M059J (cell line): ENCODE results near the gene PLCB1. TPM values are rescaled to one million over a fixed set of nuclear protein-coding genes. Genes with fewer than 3 reads are reported as not detected.

Experiments
- DNase-seq: peaks from one replicate; pipeline ENCODE4 v3.0.0-alpha.2; 2012; ENCODE audit warnings: low read depth
- total RNA-seq: library from RNA; depleted of rRNA; stranded (reverse); fragments of >200 nt; shearing (Covaris generic); gene quantifications from 2 replicates; pipeline ENCODE4 v1.2.3, GENCODE V29; 2014

PLCB1 gene
- total RNA-seq, 1 experiment from 2014 or later: 0.94 TPM

DNA sequence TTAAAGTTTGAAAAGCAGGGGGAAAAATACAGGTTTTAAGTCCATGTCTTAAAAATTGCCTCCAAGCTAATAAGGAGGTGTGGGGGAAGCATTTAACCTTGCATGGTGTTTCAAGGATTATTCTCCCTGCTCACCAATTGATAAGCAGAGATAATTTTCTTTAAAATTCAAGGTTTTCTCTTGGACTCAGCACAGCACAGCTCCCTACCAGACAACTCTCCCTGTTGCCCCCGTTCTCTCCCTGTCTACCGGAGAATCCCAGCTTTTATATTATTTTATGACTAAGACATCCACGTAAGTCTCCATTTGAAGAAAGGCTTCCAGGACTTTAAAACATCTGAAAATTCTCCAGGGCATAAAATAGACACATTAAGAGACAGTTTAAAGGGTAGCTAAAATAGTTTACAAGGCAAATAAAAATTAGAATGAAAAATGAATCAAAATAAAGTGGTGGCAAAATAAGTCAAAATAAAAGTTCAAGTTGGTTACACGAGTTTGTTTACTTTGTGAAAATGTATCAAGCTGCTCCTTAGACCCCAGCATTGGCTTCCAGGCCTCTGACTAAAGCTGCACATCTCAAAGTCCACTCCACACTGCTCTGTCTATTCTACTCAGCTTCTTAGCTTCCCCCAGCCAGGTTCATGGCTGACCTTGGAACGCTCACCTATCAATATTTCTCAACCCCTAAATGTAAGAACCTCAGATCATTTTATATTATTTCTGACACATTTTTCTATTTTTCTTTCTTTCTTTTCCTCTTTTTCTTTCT, 748.2 kb downstream of the PLCB1 start:
- no peak for DNase-seq

DNA sequence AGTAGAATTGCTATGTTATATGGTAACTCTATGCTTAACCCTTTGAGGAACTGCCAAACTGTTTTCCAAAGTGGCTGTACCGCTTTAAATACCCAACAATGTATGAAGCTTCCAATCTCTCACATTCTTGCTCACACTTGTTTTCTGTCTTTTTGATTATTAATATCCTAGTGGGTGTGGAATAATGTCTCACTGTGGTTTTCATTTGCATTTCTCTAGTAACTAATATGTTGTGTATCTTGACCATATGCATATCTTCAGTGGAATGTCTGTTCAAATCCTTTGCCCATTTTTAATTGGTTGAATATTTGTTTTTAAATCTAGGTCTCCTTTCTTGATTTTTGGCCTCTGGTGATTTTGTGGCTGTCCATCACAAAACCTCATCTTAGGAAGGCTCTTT, 759.0 kb downstream of the PLCB1 start:
- no peak for DNase-seq

GRCh38 chr20:8895472-8895871, 763.4 kb downstream of the PLCB1 start:
- no peak for DNase-seq

DNA sequence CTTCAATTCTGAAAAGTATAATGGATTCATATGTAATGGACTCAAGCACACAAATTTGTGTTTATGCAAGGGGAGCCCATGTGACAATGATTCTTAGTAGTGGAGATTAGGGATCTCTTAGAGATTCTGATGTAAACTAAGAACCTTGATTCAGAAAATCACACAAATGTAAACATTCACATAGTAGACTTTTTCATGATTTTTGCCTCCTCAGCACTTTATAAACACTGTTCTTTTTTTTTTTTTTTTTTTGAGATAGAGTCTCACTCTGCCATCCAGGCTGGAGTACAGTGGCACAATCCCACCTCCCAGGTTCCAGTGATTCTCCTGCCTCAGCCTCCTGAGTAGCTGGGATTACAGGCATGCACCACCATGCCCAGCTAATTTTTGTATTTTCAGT, 766.8 kb downstream of the PLCB1 start:
- DNase-seq: no peak

DNA sequence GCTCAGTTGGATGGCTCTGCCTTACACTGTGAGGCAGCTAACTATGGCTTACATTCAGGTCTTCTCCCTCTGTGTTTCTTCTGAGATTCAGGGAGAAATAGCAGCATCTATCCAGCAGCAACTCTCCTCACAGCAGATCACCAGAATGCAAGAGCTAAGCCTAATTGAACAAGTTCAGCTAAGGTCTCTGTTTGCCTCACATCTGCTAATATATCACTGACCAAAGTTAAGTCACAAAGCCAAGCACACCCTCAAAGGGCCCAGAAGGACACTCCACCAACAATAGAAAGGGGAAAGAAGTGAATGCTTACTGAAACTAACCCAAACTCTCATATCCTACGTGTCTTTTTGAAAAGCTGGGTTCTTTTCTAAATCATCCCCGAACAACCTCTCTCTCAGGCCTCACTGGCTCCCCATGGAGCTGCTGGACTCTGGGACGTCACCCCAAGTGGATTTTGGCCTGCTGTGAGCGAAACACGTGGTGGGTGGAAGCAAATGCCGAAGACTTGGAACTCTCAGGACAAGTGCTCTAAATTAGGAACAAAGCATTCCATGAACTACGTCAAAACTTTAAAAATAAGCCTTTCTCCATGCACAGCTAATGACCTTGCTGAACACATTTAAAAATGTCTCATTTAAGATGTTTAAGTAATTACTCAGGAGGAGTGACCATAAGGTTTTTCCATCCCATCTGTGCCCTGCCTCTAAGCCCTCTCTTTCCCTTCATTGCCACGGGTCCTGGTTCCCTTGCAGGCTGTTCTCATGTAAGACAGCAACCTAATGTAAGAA, 769.4 kb downstream of the PLCB1 start:
- DNase-seq: no peak

- DNase-seq: peak; percentile 51
Measured at GRCh38 chr20:8903655-8904605, 771.9 kb downstream of the PLCB1 start.

- no peak for DNase-seq
Measured at GRCh38 chr20:8909596-8909995, 777.5 kb downstream of the PLCB1 start.

DNA sequence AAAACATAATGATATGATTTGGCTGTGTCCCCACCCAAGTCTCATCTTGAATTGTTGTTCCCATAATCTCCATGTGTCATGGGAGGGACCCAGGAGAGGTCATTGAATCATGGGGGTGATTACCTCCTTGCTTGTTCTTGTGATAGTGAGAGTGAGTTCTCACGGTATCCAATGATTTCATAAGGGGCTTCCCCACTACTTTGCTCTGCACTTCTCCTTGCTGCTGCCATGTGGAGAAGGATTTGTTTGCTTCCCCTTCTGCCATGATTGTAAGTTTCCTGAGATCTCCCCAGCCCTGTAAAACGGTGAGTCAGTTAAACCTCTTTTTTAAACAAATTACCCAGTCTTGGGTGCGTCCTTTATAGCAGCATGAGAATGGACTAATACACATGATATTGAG, 780.0 kb downstream of the PLCB1 start:
- DNase-seq: peak; percentile 30

DNA sequence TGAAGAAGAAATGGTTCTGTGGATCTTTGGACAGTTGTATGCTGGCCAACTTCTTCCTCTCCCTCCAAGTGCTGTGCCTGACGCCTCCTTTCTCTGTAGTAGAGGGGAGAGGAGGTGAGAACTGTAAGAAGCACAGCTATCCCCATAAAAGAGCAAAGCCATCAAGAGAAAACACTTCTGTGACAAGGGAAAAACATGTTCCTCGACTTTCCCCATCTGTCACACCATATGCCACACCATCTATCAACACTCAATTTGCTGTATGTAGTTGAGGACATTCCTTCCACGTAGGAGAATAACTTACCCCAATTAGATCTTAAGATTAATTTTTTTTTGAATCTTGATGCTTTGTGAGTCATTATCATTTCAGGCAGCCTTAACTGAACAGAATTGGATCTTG, 780.7 kb downstream of the PLCB1 start:
- DNase-seq: no peak

- no peak for DNase-seq
Measured at GRCh38 chr20:8913456-8913855, 781.4 kb downstream of the PLCB1 start.

DNA sequence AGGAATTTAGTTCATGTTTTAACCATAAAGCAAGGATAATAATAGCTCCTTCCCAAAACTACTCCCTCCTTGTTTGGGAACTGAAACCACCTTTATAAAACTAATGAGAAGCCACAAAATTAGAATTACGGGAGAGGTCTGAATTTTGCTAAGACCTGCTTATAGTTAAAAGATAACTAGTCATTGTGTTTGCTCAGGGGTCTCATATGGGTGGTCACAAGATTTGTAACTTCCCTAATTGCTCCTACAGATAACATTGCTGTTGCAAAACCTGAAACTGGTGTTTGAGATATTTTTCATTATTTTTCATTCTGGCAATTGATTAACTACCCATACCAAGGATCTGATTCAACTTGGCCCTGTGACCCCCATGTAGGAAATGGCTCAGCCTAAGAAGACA, 782.4 kb downstream of the PLCB1 start:
- DNase-seq: no peak

GRCh38 chr20:8917084-8917483, 785.0 kb downstream of the PLCB1 start:
- DNase-seq: no peak

DNA sequence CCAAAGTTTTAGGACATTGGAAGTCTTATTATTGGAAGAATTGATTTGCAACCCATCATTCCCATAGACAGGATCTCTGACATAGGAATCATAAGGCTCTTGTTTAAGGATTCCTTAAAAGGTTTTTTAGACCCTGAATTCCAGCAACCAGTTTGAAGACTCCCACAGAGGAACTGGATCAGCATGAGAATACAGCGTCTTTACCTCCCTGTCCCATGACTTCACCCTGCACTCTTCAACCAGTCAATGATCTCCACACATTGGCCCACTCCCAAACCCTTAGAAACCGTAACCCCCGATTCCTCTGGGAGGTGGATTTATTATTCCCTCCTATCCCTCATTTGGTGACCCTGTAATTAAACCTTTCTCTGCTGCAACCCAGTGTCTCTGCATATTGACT, 786.1 kb downstream of the PLCB1 start:
- DNase-seq: no peak

DNA sequence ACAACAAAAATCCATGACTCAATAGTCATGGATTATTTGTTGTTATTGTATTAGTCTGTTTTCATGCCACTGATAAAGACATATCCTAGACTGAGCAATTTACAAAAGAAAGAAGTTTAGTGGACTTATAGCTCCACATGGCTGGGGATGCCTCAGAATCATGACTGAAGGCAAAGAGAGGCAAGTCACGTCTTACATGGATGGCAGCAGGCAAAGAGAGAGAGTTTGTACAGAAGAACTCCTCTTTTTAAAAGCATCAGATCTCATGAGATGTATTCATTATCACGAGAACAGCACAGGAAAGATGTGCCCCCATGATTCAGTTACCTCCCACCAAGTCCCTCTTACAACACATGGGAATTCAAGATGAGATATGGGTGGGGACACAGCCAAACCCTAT, 792.5 kb downstream of the PLCB1 start:
- no peak for DNase-seq

GRCh38 chr20:8930726-8931125, 798.7 kb downstream of the PLCB1 start:
- DNase-seq: peak; percentile 81

- DNase-seq: peak; percentile 99
Measured at GRCh38 chr20:8932192-8933165, 800.4 kb downstream of the PLCB1 start.

GRCh38 chr20:8933381-8933807, 801.3 kb downstream of the PLCB1 start:
- peak; percentile 48 for DNase-seq

DNA sequence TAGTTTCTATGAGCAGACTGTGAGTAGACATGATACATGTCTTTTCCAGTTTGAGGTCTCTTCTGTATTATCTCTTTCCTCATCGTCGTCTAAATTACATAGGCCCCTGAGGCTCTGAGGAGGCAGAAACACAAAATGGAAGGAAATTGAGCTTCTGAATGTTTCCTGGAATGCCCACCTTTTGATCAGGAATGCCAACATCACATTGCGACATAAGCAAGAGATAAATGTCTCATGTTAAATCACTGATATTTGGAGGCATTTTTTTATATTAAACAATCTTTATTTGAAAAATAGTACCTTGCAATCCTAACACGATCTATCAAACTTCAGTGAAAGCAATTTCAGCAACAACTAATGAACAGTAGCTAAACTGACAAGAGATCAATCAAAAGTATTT, 802.3 kb downstream of the PLCB1 start:
- DNase-seq: no peak
